NCI-H2029 treated with DMSO at 0.1 percent for 48 hours (cell line): ENCODE measurements around the gene MAMSTR.
"Not testable (repeated sequence)": the region's sequence is repeated elsewhere in the genome, so short reads cannot be mapped to it uniquely, and the experiment has no call there.

Experiments
- DNase-seq: peaks from one replicate; lab custom pipeline; 2025; lab: John Stamatoyannopoulos, UW

Gene MAMSTR

DNA sequence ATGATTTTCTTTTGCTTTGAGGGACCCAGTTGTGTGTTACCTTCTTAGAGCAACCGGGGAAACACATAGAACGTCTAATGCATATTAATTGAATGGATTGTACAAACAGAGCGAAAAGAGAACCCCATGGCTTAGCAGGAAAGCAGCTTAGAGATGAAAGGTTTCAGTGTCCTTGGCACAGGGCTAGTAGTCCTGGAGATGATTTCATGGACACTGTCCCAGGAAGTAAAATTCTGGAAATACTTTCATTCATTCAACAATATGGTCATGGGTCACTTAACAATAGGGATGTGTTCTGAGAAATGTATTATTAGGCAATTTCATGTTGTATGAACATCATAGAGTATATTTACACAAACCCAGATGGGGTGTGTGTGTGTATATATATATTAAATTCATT lies 33.4 kb downstream of the MAMSTR start:
- no peak for DNase-seq

DNA sequence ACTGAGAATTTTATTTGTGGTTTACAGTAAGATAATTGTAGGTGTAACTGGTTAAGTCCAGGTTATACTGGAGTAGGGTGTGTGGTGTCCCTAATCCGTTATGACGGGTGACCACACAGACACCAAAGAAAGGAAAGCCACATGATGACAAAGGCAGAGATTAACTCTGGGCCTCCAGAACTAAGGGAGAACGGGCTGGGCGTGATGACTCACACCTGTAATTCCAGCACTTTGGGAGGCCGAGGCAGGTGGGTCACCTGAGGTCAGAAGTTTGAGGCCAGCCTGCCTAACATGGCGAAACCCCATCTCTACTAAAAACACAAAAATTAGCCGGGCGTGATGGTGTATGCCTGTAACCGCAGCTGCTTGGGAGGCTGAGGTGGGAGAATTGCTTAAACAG lies 33.9 kb downstream of the MAMSTR start:
- DNase-seq = no peak

GRCh38 chr19:48683349-48683748 lies 36.2 kb downstream of the MAMSTR start:
- DNase-seq = peak; percentile 4

DNA sequence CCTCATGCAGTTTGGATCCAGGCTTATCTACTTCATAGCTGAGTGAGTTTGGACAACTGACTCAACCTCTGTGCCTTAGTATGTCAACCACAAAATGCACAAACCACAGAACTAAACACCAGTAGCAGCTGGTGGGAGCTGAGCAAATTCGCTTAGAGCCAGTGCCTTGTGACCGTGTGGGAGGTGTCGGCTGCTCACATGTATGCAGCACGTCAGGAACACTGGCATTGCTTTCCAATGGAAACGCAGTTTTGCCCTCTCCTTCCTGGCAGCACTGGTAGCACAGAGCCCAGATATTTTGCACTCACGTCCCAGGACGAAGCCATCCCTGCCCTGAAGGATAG lies 38.4 kb downstream of the MAMSTR start:
- no peak for DNase-seq

DNA sequence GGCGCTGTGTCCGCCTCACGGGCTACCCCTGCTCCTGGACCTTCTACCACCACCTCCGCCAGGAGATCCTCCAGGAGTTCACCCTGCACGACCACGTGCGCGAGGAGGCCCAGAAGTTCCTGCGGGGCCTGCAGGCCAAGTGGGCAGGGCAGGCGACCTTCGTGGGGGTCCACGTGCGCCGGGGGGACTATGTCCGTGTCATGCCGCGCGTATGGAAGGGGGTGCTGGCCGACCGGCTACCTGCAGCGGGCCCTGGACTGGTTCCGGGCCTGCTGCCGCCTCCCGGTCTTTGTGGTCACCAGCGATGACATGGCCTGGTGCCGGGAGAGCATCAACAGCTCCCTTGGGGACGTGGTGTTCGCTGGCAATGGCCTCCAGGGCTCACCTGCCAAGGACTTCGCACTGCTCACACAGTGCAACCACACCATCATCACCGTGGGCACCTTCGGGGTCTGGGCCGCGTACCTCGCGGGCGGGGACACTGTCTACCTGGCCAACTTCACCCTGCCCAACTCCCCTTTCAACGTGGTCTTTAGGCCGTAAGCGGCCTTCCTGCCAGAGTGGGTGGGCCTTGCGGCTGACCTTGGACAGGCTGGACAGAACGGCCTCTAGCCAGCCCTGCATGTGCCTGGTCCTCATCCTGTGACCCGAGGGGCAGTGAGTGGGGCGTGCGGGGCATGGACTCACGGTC lies 38.9 kb downstream of the MAMSTR start:
- DNase-seq = no peak

DNA sequence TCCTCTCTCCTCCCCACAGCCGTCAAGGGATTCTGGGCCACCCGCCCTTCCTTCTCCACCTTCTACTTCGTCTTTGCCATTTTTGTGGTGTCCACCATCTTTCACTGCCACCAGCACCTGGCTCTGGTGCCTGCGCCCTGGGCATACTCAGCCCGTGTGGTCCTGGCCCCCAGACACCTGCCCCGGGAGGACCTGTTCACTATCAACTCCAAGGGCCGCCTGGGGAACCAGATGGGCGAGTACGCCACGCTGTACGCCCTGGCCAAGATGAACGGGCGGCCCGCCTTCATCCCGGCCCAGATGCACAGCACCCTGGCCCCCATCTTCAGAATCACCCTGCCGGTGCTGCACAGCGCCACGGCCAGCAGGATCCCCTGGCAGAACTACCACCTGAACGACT lies 39.5 kb downstream of the MAMSTR start:
- not testable (repeated sequence) for DNase-seq

DNA sequence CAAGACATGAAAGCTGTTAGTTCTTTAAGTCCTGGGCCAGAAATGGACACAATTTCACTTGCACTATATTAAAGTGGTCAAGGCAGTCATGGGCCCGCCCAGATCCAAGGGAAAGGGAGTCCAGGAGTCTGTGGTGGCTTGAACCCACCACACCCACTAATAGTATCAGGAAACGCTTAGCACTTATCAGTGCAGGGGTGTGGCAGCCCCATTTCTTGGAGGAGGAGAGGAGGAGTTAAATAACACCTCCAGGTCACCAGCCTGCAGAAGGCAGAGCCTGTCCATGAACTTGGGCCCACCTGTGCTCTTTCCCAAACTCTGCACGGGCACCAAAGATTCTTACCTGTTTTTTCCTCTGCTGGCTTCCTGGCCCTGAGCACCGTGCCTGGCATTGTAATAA lies 41.3 kb downstream of the MAMSTR start:
- no peak for DNase-seq

- no peak for DNase-seq
Measured at GRCh38 chr19:48676887-48677286, 42.6 kb downstream of the MAMSTR start.

- no peak for DNase-seq
Measured at GRCh38 chr19:48676487-48676886, 43.0 kb downstream of the MAMSTR start.

GRCh38 chr19:48674921-48675824 lies 44.4 kb downstream of the MAMSTR start:
- DNase-seq = peak; percentile 60

DNA sequence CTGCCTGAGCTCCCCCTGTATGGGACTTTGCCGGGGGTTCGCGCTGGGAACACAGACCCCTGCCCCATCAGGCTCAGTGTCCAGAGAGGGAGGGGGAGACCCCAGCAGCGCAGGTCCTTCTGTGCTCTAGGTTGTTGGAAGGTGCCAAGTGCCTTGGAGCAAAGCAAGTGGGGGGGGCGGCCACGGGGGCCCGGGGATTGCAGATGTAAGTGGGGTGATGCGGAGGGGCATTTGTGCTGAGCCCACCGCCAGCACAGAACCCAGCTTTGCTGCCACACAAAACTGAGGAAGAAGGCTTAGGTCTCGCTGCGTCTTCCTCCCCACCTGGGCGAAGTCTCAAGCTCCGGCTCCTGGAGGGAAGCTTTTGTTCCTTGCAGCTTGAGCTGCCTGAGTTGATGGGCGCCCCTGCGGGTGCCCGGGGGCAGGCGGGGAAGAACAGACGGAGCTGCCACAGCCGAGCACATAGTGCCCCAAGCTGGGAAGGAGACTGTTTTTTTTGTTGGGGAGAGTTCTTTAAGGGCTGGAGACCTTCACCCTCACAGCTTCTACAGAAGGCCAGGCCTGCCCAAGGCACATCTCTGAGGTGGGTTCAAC lies 45.2 kb downstream of the MAMSTR start:
- no peak for DNase-seq

DNA sequence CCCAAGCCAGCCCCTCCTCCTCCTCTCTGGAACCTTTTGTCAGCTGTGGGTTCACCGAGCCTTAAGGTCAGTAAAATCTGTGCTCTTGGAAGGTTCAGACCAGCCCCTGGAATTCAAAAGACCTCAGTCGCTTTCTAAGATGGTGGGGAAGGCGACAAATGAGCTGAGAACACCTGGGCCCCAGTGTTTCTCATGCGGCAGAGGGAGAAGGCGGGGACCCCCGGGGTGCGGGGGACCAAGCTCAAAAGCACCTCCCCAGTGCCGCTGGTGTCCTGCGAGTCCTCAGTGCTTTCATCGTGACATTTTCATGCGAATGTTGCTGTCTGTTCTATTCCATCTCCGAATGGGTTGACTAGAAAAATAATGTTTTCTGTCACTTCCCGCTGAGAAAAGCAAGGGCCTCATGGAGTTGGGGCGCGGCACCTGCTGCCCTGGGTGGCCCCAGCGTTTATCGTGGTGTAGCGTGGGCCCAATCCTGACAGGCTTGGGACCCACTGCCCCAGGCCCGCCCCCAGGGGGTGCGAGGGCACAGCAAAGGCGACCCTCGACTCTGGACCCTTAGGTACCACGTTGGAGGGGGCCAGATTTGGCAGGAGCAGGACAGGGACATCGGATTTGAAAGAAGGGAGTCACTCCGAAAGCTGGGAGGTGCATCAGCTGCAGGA lies 46.0 kb downstream of the MAMSTR start:
- no peak for DNase-seq

DNA sequence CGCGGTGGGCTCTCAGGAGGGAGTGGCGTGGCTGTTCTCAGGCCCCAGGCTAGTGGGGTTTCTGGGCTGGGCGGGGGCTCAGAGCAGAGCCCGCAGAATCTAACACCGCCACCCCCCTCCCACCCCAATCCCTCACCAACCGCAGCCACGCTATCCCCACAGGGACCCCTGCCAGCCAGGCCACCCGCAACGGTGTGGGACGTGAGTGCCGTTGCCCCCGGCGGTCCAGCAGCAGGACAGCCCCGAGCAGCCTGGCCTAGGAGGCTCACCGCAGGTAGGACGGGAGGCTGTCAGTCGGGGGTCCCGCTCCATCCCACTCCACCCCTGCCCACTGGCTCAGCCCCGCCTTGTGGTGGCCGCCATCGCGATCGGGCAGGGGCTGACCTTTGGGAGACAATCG lies 46.5 kb downstream of the MAMSTR start, which contains the start of gene NTN5:
TSS of gene NTN5 (minus strand) at position 24 of the 400 bp plus-strand sequence. CDS start 2,031 bp downstream, outside the sequence.
- DNase-seq = no peak

DNA sequence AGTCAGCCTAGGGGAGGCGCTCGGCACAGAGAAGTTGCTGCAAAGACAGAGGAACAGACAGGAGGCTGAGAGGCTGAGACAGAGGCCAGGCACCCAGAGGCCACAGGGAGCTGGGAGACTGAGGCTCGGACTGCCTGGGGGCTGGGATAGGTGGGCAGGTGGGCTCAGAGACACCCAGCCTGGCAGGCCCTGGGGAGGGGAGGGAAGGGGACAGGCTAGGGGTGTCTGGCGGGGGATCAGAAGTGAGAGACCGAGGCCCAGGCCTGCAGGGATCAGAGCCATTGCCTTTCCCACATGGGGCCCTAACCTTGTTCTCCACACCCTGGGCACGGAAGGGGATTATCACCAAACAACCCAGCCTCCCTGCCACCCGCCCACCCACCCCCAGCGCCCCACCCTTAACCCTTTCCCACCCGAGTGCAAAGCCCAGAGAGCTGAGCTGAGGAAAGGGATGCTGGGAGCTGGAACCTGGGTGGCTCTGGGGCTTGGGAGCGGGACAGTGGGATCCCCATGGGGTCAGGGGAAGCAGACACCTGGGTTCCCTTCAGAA lies 48.0 kb downstream of the MAMSTR start:
- DNase-seq = no peak

- DNase-seq = no peak
Measured at GRCh38 chr19:48670699-48671445, 48.7 kb downstream of the MAMSTR start.

GRCh38 chr19:48669903-48670668 lies 49.4 kb downstream of the MAMSTR start:
- DNase-seq = no peak

DNA sequence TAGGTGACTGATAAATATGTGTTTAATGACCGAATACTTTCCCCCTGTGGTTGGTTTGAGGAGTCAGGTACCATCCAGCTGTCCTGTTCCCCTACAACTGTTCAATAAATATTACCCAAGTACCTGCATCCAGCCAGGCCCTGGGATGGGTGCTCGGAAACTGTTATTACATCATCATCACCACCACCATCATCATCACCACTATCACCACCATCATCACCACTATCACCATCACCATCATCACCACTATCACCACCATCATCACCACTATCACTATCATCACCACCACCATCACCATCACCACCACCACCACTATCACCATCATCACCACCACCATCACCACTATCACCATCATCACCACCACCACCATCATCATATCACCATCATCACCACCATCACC lies 50.8 kb downstream of the MAMSTR start:
- DNase-seq = no peak

GRCh38 chr19:48668332-48668731 lies 51.2 kb downstream of the MAMSTR start:
- no peak for DNase-seq

DNA sequence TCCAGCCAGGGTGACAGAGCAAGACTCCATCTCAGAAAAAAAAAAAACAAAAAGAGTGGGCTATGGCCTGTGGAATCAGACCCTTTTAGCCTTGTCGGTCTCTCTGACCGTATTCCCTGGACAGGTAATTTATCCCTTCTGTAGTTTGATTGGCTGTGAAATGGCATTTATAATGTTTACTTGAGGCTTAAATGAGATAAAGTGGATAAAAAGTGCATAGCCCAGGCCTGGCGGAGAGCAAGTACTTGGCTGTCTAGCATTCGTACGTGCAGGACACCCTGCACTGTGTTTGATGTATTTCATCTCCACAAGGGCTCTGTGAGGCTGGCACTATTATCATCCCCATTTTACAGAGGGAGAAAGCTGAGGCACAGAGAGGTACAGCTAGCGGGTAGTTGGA lies 53.7 kb downstream of the MAMSTR start:
- DNase-seq = no peak

DNA sequence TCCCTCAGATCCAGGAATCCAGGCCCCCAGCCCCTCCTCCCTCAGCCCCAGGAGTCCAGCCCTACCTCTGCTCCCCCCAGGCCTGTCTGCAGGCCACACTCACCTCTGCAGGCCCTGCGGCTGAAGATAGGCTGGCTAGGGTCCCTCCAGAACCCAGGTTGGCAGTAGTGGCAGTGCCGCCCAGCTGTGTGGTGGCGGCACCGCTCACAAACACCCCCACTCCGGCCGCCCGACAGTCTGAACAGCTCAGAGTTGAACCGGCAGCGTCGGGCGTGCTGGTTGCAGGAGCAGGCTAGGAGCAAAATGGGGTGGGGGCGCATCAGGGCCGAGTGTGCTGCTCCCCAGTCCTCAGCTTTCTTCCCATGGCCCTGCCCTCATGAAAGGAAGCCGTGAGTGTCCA lies 55.0 kb downstream of the MAMSTR start:
- DNase-seq = no peak

DNA sequence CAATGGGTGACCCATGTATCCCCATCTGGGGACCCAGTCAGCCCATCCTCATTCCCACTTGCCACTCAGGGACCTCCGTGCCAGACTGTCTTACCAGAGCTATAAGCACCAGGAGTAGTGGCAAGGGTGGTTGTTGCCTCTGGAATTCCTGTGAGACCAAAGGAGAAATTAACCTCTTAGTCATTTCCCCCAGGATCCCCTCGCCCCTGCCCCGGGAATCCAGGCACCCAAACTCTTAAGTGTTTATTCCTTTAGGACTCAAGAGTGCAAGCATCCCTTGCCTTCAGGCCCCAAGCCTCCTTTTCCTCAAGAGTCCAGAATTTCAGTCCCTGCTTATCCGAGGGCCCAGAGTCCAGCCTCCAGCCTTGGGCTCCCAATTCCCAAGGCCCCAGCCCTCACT lies 55.9 kb downstream of the MAMSTR start:
- no peak for DNase-seq
